HAP-1 (cell line): Measurements from ENCODE around the gene DCAF17.
"Not testable (repeated sequence)": the region's sequence is repeated elsewhere in the genome, so short reads cannot be mapped to it uniquely, and the experiment has no call there.

Source experiments
- DNase-seq, 2 experiments: peaks; one replicate each; pipeline ENCODE4 v3.0.0-alpha.2; 2016 to 2020; ENCODE audit warnings: low spot score in 2 of 2
- H3K27me3 ChIP-seq: fragments of 250-450 bp; sonication (Bioruptor Pico); 2 replicates; pipeline ENCODE4 v1.5.1; 2020; ENCODE audit warnings: low read depth, mild to moderate bottlenecking, moderate library complexity
- H3K36me3 ChIP-seq: fragments of 250-450 bp; sonication (Bioruptor Pico); replicated peaks from 2 replicates; pipeline ENCODE4 v1.5.1; 2020; ENCODE audit warnings: mild to moderate bottlenecking
- H3K4me1 ChIP-seq: fragments of 250-450 bp; sonication (Bioruptor Pico); 2 replicates; pipeline ENCODE4 v1.5.1; 2020; ENCODE audit warnings: mild to moderate bottlenecking
- H3K4me3 ChIP-seq: fragments of 250-450 bp; sonication (Bioruptor Pico); 2 replicates; pipeline ENCODE4 v1.5.1; 2020; ENCODE audit warnings: mild to moderate bottlenecking, moderate library complexity
- H3K9me3 ChIP-seq: fragments of 250-450 bp; sonication (Bioruptor Pico); 2 replicates; pipeline ENCODE4 v1.5.1; 2020; ENCODE audit warnings: mild to moderate bottlenecking, moderate library complexity
- in situ Hi-C: fragments of 300-500 bp; cut with MboI; formaldehyde crosslinking; loops from 3 replicates; pipeline ENCODE4 v1.14.3; 2020; ENCODE audit warnings: low sequenced_read_pairs, inconsistent platforms, mixed read lengths

Gene DCAF17

DNA sequence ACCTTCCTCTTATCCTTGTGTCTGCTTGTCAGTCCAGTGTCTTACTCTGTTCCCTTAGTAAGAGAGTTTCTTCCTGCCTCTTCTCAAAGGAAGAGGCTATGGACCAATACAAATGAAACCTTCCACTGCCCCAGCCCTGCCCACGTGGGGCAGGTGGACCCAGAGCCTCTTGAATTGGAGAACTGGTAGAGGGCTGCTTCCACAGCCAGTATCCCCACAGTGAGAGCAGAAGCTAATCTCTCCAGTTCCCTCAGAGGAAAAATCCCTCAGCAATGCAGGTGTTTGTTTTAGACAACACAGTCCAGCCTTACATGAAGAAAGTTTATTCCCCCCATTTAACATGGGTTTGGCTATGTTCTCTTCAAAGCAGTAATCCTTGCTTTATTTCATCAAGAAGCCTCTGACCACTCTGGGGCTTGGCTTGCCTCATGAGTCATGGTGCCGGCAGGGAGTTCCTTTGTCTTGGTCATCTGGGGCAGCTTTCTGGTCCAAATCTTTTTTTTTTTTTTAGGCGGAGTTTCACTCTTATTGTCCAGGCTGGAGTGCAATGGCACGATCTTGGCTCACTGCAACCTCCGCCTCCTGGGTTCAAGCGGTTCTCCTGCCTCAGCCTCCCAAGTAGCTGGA lies 81.8 kb downstream of the DCAF17 start:
- H3K27me3 ChIP-seq: no peaks in the 10 kb centered on the region
- H3K36me3 ChIP-seq: no peaks in the 10 kb centered on the region
- no peaks in the 10 kb centered on the region for H3K4me1 ChIP-seq
- no peaks in the 10 kb centered on the region for H3K9me3 ChIP-seq
- in situ Hi-C loops: no loop called here
- H3K4me3 ChIP-seq: no peak overlapping the region
- DNase-seq: peak in 1 of 2 experiments; percentile 22

DNA sequence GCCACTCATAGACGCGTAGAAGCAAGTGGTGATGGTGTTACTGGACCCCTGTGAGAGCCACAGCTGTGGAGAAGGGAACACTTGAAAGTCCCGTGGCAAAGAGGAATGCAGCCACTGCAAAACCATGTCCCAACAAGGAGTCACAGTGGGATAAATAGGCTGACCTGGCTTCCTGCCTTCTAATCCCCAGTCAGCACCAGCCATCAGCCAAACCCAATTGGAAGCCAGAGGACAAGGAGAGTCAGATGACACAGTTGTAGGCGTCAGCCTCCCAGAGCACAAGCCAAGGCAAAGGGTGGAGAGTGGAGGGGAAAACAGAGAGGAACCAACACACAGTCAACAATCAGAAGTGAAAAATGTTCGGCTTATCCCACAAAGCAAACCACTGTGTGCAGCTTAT lies 82.8 kb downstream of the DCAF17 start:
- in situ Hi-C loops: no loop called here
- Histone ChIP-seq H3K27me3 (no peaks in the 10 kb centered on the region), H3K4me1 (peaks cover 2% of the 10 kb centered on the region), H3K4me3 (no peak overlapping the region), H3K9me3 (no peaks in the 10 kb centered on the region), H3K36me3 (no peaks in the 10 kb centered on the region)
- DNase-seq: no peak

DNA sequence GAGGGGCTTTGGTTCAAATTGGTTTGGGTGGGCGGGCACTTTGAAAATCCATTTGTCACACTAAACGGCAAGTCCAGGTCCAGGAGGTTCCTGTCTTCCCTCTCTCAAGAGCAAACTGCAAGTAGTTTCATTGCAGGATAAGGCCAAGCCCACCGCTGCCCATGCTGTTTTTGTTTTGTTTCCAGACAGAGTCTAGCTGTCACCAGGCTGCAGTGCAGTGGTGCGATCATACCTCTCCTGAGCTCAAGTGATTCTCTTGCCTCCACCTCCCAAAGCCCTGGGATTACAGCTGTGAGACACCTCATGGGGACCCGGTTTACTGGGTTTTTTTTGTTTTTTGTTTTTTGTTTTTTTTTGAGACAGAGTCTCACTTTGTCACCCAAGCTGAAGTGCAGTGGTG lies 86.4 kb downstream of the DCAF17 start:
- no peak overlapping the region for H3K4me3 ChIP-seq
- in situ Hi-C loops: no loop called here
- no peaks in the 10 kb centered on the region for H3K9me3 ChIP-seq
- peaks cover 8% of the 10 kb centered on the region for H3K4me1 ChIP-seq
- DNase-seq: no peak
- no peaks in the 10 kb centered on the region for H3K36me3 ChIP-seq
- H3K27me3 ChIP-seq: no peaks in the 10 kb centered on the region

DNA sequence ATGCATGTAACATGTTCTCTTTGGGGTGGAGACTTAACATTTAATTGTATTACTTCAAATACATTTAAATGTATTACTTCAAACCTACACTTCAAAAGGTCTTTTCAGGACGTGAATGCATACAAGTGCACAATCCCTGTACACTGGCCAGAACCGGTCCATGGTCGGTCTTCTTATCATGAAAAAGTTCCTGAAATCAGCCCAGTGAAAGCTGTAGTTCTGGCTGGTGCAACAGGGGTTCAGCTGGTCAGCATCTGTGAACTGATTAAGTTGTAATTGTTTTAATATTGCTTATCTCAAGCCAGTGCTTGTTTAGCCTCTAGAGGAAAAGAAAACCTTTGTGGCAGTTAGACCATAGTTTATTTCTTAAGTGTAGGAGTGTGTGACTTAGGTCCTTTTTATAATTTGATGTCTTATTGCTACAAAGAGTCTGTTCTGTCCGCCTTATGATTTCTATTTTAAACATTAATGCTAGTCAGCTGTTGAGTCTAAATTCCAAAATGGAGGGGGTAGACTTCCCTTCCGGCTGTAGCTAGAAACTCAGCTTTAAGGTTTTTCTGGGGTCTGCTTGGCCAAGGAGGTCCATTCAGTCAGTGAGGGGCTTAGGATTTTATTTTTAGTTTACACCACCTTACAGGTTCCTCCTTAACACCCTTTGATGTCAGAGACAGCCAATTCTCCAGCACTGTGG lies 87.5 kb downstream of the DCAF17 start:
- Histone ChIP-seq H3K27me3 (no peaks in the 10 kb centered on the region), H3K4me1 (peaks cover 8% of the 10 kb centered on the region), H3K9me3 (no peaks in the 10 kb centered on the region), H3K36me3 (no peaks in the 10 kb centered on the region), H3K4me3 (peak overlapping the region; percentile 49)
- DNase-seq: no peak
- in situ Hi-C loops: no loop called here

DNA sequence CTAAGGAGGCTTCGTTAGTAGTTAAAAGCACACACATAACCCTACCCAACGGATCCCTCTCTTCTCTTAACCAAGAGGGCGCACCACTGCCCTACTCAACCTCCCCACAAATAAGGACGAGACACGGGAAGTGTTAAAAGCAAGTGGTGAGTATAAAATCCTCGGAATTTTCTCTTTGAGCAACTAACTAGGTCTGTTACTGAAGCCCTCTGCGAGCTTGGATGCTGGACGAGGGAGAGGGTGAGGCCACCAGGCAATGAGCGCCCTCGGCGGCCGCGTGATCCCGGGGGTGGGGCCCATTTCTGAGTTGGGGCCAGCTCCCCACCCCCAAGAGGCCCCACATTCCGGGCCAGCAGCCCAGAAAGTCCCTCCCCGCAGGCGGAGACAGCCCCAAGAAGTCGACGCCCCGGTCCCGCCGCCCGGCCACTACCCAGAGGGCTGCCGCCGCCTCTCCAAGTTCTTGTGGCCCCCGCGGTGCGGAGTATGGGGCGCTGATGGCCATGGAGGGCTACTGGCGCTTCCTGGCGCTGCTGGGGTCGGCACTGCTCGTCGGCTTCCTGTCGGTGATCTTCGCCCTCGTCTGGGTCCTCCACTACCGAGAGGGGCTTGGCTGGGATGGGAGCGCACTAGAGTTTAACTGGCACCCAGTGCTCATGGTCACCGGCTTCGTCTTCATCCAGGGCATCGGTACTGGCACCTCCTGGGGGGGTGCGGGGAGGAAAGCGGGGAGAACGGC lies 88.2 kb downstream of the DCAF17 start, which contains the start of gene CYBRD1:
CYBRD1 (plus strand) TSS at position 423 of the 736 bp plus-strand sequence; CDS start at position 495, 72 bp downstream.
- H3K9me3 ChIP-seq: no peaks in the 10 kb centered on the region
- peak within 1 kb of the TSS; percentile 49 for H3K4me3 ChIP-seq
- DNase-seq: peak in 1 of 2 experiments; percentile 73
- H3K27me3 ChIP-seq: no peaks in the 10 kb centered on the region
- in situ Hi-C loops: no loop called here
- H3K4me1 ChIP-seq: peaks cover 8% of the 10 kb centered on the region
- no peaks in the 10 kb centered on the region for H3K36me3 ChIP-seq

DNA sequence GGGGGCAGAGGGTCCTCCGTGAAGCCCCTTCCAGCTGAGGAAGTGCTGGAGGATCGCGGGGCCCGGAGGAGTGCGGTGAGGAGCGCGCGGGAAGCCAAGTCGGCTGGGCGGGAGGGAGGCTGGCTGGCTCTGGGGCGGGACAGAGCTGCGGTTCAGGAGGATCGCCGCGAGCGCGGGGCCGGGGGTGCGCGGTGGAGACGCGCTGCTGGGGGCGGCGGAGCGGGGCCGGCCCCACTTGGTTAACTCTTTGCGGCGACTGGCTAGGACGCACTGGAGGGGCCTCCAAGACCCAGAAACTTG lies 88.7 kb downstream of the DCAF17 start:
- in situ Hi-C loops: no loop called here
- Histone ChIP-seq H3K9me3 (no peaks in the 10 kb centered on the region), H3K27me3 (no peaks in the 10 kb centered on the region), H3K4me3 (peak overlapping the region; percentile 49), H3K4me1 (peaks cover 8% of the 10 kb centered on the region), H3K36me3 (no peaks in the 10 kb centered on the region)
- peak in 1 of 2 experiments; percentile 56 for DNase-seq

DNA sequence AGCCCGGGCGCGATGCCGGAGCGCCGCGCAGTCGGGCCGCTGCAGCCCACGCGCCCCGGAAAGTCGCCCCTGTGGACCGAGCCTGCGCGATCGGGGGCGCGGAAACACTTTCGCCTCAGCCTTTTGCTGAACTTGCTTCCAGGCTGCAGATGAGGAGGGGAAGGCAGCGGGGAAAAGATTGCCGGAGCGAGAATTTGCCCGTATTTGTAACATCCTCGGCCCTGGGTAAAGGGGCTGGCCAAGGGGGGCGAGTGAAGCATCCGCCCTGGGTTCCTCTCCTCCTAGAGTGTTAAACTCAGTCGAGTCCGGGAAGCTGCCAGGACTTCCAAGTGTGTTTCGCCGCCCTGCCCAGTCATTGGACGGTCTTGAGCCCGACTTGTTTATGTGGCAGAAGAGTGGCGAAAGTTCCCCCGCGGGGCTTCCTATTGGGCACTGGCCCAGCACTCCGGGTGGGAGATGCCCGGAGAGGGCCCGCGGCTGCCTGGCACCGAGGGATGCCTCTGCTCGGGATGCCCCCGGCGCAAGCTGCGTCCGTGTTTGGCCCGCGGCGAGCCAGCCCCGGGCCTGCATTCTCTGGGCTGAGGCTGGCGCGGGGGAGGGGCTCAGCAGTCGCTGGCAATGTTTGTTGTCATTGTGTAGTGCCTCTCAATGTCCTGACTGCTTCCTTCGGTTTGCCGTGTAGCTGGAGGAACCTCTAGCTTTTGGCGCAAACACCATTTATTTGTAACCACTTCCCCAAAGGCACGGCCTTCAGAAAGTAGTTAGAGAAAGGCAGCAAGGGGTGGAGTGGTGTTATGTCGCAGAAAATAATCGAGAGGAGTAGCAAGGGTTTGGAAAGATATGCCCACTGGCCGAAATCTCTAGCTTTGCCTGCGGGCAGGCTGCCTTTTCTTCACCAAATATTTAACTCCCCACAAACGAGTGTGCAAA lies 89.3 kb downstream of the DCAF17 start:
- Histone ChIP-seq H3K4me3 (peak overlapping the region; percentile 49), H3K27me3 (no peaks in the 10 kb centered on the region), H3K9me3 (no peaks in the 10 kb centered on the region), H3K36me3 (no peaks in the 10 kb centered on the region), H3K4me1 (peaks cover 8% of the 10 kb centered on the region)
- in situ Hi-C loops: no loop called here
- peak; percentile 53 to 79 for DNase-seq

DNA sequence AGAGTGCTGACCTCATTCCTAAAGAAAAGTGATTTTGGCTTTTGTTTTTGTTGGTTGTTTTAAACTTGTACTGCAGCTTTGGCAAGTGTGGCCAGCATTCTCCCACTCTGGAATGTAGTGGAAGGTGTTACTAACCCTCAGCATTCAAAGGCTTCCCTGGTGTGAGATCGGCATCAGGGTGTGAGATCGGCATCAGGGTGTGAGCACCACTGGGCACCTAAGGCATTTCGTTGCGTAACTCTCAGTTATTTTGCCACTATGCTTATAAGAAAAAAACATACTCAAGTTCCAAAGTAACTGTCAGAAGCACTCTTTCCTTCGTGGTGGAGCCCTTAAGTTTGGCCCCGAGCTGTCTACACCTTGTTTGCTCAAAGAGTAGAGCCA lies 90.0 kb downstream of the DCAF17 start:
- Histone ChIP-seq H3K4me3 (peak overlapping the region; percentile 49), H3K27me3 (no peaks in the 10 kb centered on the region), H3K4me1 (peaks cover 8% of the 10 kb centered on the region), H3K9me3 (no peaks in the 10 kb centered on the region), H3K36me3 (no peaks in the 10 kb centered on the region)
- peak in 1 of 2 experiments; percentile 18 for DNase-seq
- in situ Hi-C loops: no loop called here

DNA sequence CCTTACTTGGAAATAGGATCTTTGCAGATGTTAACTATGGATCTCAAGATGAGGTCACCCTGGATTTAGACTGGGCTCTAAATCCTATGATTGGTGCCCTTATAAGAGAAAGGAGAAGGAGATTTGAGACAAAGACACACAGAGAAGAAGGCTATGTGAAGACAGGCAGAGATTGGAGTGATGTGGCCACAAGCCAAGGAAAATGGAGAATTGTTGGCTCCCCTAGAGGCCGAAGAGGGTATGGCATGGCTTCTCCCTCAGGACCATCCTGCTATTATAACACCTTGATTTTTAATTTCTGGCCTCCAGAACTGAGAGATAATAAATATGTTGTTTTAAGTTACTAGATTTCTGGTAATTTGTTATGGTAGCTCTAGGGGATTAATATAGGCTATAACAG lies 95.9 kb downstream of the DCAF17 start:
- no peaks in the 10 kb centered on the region for H3K4me1 ChIP-seq
- no peak overlapping the region for H3K4me3 ChIP-seq
- in situ Hi-C loops: no loop called here
- H3K27me3 ChIP-seq: no peaks in the 10 kb centered on the region
- peak in 1 of 2 experiments; percentile 53 for DNase-seq
- H3K9me3 ChIP-seq: no peaks in the 10 kb centered on the region
- no peaks in the 10 kb centered on the region for H3K36me3 ChIP-seq

DNA sequence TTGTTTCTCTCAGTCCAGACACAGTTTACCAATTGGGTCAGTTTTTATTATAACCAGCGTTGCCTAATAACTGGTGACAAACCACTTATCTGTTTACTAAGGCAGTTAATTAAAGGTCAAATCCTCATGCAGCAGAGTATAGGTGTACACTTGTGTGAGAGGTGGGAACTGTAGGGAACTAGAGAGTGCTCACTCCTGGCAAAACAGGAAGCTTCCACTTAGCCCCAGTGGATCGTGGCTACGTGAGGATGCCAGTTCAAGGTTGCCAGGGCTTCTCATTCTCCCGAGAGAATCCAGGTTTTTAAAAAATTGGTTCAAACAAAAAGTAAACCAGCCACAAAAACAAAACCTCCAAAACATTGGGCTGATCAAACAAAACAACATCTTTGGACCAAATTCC lies 96.4 kb downstream of the DCAF17 start:
- in situ Hi-C loops: no loop called here
- H3K4me1 ChIP-seq: no peaks in the 10 kb centered on the region
- DNase-seq: no peak
- no peaks in the 10 kb centered on the region for H3K36me3 ChIP-seq
- no peak overlapping the region for H3K4me3 ChIP-seq
- H3K27me3 ChIP-seq: no peaks in the 10 kb centered on the region
- H3K9me3 ChIP-seq: no peaks in the 10 kb centered on the region

DNA sequence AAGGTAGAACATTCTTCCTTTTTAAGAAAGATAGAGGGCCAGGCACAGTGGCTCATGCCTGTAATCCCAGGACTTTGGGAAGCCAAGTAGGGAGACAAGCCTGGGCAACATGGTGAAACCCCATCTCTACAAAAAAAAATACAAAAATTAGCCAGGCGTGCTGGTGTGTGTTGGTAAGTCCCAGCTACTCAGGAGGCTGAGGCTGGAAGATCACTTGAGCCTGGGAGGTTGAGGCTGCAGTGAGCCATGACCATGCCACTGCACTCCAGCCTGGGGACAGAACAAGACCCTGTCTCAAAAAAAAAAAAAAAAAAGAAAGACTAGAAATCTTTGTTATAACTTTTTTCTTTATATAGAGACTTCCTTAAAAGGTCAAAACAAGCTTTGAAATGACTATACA lies 96.8 kb downstream of the DCAF17 start:
- in situ Hi-C loops, H3K4me1 ChIP-seq, H3K36me3 ChIP-seq, DNase-seq, H3K4me3 ChIP-seq, H3K27me3 ChIP-seq, H3K9me3 ChIP-seq: not testable (repeated sequence)

DNA sequence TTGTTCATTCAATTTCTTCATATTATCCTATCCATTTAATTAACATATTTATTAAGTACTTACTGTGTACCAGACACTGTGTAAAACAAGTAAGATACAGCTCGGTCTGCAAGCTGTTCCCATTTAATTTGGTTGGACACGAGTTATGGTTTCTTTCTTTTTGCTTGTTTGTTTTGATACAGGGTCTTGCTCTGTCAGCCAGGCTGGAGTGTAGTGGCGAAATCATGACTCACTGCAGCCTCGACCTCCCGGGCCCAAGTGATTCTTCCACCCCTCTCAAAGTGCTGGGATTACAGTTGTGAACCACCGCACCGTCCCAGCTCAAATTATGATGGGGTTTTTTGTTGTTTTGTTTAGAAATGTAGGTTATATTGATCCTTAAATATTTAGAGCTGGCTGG lies 97.3 kb downstream of the DCAF17 start:
- Histone ChIP-seq H3K4me3 (no peak overlapping the region), H3K36me3 (no peaks in the 10 kb centered on the region), H3K4me1 (no peaks in the 10 kb centered on the region), H3K27me3 (no peaks in the 10 kb centered on the region), H3K9me3 (no peaks in the 10 kb centered on the region)
- no peak for DNase-seq
- in situ Hi-C loops: no loop called here

DNA sequence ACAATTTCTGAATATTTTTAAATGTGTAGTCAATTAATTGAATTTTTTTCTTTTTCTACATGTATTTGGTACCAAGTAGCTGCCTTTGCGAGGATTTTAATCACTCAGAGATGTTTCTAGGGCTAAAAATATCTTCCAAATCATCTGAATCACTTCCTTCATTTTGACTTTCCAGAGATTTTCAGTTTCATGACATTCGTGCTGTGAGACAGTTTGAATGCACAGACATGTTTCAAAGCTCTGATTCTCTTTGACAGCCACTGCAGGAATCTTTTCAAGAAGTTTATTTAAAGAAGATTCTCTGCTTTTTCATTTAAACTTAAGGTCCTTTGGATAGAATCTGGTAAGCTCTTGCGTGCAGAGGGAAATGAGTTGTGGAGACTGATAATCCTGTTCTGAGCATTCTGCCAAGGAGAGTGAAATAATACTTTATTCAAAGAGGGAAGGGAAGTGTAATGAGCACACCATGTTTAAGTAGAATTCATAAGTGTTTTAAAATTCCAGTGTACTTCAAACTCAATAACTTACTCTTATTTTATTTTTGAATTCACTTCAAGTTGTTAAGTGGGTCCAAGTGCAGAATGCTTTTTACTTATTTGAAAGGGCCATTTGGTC lies 97.9 kb downstream of the DCAF17 start:
- Histone ChIP-seq H3K27me3 (no peaks in the 10 kb centered on the region), H3K4me1 (no peaks in the 10 kb centered on the region), H3K9me3 (no peaks in the 10 kb centered on the region), H3K4me3 (no peak overlapping the region), H3K36me3 (no peaks in the 10 kb centered on the region)
- in situ Hi-C loops: no loop called here
- no peak for DNase-seq
